Measurements from ENCODE around the gene SMKR1.
A peak's percentile ranks its signal among the peaks of the same experiment; 100 is the strongest.
"Not testable (repeated sequence)": the region's sequence is repeated elsewhere in the genome, so short reads cannot be mapped to it uniquely, and the experiment has no call there.

SMKR1 gene

GRCh38 chr7:129529643-129530042 lies 27.3 kb downstream of the SMKR1 start:
- DNase-seq (ENCODE audit: low spot score) = no peak

DNA sequence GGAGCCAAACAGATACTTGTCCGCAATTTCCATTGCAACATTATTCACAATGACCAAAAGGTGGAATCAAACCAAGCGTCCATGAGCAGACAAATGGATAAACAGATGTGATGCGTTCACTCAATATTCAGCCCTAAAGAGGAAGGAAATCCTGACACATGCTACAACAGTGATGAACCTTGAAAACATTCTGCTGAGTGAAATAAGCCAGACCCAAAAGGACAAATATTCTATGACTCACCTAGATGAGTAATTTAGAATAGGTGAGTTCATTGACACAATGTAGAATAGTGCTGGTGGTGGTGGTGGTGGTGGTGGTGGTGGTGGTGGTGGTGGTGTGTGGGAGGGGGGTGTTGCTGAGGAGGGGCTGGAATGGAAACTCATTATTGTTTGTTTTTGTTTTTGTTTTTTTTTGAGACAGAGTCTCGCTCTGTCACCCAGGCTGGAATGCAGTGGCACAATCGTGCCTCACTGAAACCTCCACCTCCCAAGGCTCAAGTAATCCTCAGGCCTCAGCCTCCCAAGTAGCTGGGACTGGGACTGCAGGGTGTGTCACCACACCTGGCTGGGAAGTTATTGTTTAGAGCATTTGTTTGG lies 28.6 kb downstream of the SMKR1 start:
- peak; percentile 88 for DNase-seq (ENCODE audit: low spot score)

DNA sequence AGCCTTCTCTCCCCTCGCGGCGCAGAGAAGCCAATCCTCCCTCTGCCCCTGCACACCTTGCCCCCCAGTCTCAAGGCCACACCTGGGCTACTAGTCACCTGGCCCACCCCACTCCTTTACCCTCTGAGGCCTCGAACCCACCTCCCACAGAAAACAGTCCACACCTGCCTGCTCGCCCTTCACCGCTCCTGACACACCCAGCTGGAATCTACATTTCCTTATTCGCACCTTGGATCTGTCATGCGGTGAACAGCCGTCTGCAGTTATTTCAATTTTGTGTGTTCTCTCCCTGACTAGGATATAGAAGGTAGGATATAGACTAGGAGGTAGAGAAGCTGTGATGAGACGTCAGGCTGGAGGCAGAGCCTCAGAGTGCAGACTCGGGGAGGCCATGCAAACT lies 29.4 kb downstream of the SMKR1 start:
- DNase-seq (ENCODE audit: low spot score) = no peak

GRCh38 chr7:129532375-129532774 lies 30.0 kb downstream of the SMKR1 start:
- no peak for DNase-seq (ENCODE audit: low spot score)

- DNase-seq (ENCODE audit: low spot score) = not testable (repeated sequence)
Measured at GRCh38 chr7:129534558-129535274, 32.4 kb downstream of the SMKR1 start.

DNA sequence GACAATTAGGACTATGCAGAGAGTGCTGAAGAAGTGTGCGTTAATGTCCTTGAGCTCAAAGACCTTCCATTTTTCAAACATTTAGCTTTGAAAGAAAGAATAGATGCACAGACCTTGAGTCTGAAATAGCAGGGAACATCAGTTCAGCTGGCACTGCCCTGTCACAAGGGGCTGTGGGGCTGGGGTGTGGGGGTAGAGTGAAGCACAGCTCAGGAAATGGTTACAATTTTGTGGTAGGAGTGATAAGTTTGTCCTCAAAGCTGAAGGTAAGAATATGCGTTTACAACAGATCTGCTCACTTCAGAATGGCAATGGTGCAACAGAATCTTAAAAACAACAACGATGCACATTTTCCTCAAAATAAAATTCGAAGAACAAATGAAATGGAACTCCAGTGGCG lies 33.6 kb downstream of the SMKR1 start:
- DNase-seq (ENCODE audit: low spot score) = no peak

- no peak for DNase-seq (ENCODE audit: low spot score)
Measured at GRCh38 chr7:129536323-129536722, 34.0 kb downstream of the SMKR1 start.

DNA sequence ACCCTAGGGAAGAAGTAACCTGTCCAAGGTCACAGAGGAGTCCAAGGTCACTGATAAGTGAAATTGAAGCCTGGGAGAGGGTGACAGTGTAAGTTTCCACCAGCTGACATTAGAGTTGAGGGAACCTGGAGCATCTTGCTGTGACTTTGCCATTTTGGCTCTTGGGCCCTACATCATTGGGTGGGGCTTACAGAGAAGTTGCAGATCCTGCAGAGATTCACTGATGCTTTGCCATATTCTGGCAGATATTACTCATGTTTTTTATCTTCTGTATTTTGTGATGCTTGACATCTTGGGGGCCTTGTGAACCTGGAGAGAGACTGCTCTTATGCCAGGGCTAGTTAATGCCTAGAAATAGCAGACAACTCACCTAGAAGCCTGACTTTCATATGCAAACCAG lies 36.5 kb downstream of the SMKR1 start:
- DNase-seq (ENCODE audit: low spot score) = no peak

DNA sequence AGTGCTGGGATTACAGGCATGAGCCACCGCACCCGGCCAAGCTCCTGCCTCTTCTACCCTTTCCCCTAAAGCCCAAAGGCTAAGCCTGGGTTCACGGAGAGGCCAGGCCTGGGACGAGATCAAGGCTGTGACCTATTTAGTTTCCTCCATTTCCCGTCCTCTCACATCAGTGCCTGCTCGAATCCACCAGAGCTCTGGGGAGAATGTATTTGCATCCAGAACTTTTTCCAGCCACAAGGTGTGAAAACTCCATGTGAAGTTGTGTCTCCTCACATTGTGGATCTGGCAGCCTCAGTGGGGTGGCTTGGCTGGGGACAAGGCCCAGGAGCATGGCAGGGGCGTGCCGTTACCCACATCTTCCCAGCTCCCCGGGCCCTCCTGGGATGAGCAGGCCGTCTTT lies 38.0 kb downstream of the SMKR1 start:
- no peak for DNase-seq (ENCODE audit: low spot score)

DNA sequence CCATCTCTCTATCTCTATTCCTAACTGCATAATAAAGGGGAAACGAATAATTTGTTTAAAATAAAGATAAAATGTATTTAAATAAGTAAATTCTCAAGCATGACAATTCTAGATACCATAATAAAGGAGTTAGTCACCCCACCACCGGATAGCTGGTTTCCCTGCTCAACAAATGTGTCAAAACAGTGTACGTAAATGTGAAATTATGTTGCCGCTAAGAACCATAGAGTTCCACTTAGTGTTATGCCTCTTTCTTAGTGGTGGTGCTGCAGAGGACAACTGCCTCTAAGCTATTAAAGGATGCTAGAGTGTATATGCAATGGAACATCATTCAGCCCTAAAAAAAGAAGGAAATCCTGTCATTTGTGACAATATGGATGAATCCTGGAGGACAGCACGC lies 42.4 kb downstream of the SMKR1 start:
- no peak for DNase-seq (ENCODE audit: low spot score)

- DNase-seq (ENCODE audit: low spot score) = no peak
Measured at GRCh38 chr7:129550693-129551360, 48.5 kb downstream of the SMKR1 start.

DNA sequence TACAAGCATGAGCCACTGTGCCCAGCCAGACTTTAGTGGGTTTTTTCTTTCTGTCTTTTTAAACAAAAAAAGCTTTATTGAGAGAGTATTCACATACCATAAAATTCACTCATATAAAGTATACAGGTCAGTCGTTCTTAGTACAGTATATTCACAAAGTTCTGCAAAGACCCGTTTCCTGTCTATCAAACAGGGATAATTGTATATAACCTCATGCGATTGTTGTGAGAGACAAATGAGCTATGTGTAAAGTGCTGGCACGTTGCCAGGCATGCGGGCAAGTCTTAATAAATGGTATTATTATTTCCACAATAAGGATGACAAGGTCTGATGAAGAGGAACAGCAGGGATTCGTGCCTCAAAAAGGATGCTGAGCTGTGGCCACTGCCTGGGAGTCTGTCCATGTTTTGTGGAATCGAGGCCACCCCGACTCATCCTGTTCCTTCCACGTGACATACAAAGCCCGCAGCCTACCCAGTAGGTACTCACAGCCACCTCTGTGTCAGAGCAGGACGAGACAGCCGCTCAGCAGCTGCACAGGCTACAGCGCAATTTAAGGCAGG lies 51.6 kb downstream of the SMKR1 start:
- DNase-seq (ENCODE audit: low spot score) = peak; percentile 63

- DNase-seq (ENCODE audit: low spot score) = no peak
Measured at GRCh38 chr7:129556607-129557133, 54.3 kb downstream of the SMKR1 start.

GRCh38 chr7:129557686-129558481 lies 55.6 kb downstream of the SMKR1 start:
- DNase-seq (ENCODE audit: low spot score) = no peak

- DNase-seq (ENCODE audit: low spot score) = no peak
Measured at GRCh38 chr7:129559564-129559963, 57.2 kb downstream of the SMKR1 start.

DNA sequence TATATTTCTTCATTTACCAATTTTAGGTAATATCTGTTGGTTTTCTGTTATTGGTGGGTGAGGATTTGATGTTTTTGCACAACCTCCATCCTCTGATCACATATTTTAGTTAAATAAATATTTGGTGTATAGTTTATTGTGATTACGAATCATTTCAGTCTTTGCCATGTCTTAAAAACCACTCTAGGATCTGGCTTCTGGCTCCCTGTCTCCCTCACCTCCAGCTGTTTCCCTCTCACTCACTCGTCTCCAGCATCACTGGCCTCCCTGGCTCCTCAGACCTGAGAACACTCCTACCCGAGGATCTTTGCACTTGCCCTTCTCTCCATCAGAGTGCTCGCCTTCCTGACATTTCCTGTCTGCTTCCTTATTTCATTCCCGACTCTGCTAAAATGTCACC lies 58.5 kb downstream of the SMKR1 start:
- DNase-seq (ENCODE audit: low spot score) = no peak

DNA sequence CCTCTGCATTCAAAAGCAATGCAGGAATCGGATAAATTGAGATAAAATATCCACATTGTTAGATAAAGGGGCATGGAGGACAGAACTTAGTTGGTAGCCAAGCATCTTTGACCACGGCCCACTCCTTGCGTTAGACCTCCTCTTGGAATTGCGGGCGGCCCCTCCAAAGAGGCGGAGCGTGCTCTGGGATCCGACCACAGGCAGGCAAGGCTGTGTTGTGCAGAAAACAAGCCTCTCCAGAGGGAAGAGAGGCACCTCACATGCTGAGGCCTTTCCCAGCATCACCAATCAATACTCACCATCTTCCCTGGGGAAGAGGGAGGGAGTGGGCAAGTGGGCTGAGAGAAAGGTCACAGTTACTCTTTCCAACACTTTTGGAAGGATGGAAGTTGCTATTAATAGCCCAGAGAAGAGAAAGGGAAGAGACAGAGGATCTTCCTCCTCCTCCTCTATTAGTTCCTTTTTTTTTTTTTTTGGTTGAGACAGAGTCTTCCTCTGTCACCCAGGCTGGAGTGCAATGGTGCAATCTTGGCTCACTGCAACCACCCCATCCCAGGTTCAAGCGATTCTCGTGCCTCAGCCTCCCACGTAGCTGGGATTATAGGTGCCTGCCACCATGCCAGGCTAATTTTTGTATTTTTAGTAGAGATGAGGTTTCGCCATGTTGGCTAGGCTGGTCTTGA lies 59.5 kb downstream of the SMKR1 start:
- no peak for DNase-seq (ENCODE audit: low spot score)

Measured in SW480 (cell line).